BJ (cell line): ENCODE measurements around the gene PPP1R8. TPM values are rescaled to one million over a fixed set of nuclear protein-coding genes. Genes with fewer than 3 reads are reported as not detected.
A peak's percentile ranks its signal among the peaks of the same experiment; 100 is the strongest.

Experiments used
- CTCF ChIA-PET: fragments of 350-600 bp; formaldehyde crosslinking; extraction: SDS; loops from one replicate; lab custom pipeline; 2021; ENCODE audit warnings: antibody characterized with exemption, inconsistent platforms; lab: Yijun Ruan, JAX
- POLR2A ChIA-PET: fragments of 300-600 bp; sonication (Branson Sonifier 250); formaldehyde crosslinking; extraction: SDS; loops from one replicate; lab custom pipeline; 2021; ENCODE audit warnings: antibody characterized with exemption; lab: Charles Lee
- DNase-seq: peaks from one replicate; pipeline ENCODE4 v3.0.0-alpha.2; 2011; ENCODE audit warnings: low read depth
- H3K27me3 ChIP-seq: 2 replicates; pipeline ENCODE4 v1.6.0; 2011; ENCODE audit warnings: low read length; ENCODE audit not compliant: control insufficient read depth, insufficient read depth
- H3K36me3 ChIP-seq: 2 replicates; pipeline ENCODE4 v1.5.1; 2011; ENCODE audit warnings: low read length; ENCODE audit not compliant: control insufficient read depth, insufficient read depth
- H3K4me3 ChIP-seq: 2 replicates; pipeline ENCODE4 v1.5.1; 2011; ENCODE audit warnings: low read depth, mild to moderate bottlenecking, control low read depth, low read length
- polyA plus RNA-seq: library from polyadenylated mRNA; depleted of rRNA; stranded (reverse); fragments of >200 nt; gene quantifications from 2 replicates; pipeline ENCODE4 v1.2.3, GENCODE V29; 2011
- TF ChIP-seq, protein P1 (sequence below): IDR thresholded peaks from 2 replicates; pipeline ENCODE4 v1.5.1; 2011; ENCODE audit warnings: low read depth, mild to moderate bottlenecking, control low read depth, inconsistent platforms, low read length, moderate library complexity; ENCODE audit not compliant: insufficient read depth

PPP1R8 gene
- polyA plus RNA-seq, 1 experiment, result 54.7 TPM

DNA sequence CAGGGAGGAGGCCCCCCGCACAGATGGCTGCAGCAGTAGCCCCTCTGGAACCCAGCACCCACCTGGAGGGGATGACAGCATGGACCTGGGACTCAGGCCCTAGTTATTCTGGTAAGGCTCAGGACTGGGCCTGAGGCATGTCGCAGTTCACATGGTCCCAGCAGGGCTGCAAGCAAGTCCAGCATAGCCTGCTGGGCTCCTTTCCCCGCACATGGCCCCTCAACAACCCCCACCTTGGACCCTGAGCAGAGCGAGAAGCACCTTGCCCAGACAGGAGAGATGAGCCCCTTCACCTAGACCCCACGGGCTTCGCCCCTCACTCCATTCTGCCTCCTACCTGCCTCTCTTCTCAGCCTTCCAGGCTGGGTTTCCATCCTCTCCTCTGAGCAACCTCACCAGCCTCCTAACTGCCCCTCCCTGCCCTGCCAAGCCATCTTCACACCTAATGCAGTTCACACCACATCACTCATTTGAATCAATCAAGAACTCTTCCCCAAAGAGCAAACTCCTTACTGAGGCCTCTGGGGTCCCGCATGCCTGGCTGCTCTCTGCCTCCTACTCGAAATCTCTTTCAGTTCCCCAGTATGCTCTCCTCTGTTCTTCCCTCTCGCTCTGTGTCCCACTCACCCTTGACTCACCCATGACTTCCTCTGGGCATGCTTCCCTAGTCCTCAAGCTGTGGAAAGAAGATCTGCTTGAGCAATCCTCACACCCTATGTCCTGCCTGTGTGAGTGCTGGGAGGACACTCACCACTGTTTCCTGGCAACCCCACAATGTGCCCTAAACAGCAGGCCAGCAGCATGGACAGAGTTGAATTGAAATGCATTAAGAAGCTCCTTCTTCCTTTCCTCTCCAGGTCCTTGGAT lies 32.3 kb downstream of the PPP1R8 start:
- Histone ChIP-seq H3K36me3 (no peaks in the 10 kb centered on the region), H3K27me3 (no peaks in the 10 kb centered on the region), H3K4me3 (no peak overlapping the region)
- POLR2A ChIA-PET, result no interaction called here
- CTCF ChIA-PET, result interaction anchor here (1.0 to 1.2 kb wide), 2 partner anchors 109 to 225 kb away, joined by 3 read pairs; no protein-coding TSS in a partner anchor
- peak; percentile 97 for DNase-seq
- TF ChIP-seq, protein P1, sequence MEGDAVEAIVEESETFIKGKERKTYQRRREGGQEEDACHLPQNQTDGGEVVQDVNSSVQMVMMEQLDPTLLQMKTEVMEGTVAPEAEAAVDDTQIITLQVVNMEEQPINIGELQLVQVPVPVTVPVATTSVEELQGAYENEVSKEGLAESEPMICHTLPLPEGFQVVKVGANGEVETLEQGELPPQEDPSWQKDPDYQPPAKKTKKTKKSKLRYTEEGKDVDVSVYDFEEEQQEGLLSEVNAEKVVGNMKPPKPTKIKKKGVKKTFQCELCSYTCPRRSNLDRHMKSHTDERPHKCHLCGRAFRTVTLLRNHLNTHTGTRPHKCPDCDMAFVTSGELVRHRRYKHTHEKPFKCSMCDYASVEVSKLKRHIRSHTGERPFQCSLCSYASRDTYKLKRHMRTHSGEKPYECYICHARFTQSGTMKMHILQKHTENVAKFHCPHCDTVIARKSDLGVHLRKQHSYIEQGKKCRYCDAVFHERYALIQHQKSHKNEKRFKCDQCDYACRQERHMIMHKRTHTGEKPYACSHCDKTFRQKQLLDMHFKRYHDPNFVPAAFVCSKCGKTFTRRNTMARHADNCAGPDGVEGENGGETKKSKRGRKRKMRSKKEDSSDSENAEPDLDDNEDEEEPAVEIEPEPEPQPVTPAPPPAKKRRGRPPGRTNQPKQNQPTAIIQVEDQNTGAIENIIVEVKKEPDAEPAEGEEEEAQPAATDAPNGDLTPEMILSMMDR, result no peak

DNA sequence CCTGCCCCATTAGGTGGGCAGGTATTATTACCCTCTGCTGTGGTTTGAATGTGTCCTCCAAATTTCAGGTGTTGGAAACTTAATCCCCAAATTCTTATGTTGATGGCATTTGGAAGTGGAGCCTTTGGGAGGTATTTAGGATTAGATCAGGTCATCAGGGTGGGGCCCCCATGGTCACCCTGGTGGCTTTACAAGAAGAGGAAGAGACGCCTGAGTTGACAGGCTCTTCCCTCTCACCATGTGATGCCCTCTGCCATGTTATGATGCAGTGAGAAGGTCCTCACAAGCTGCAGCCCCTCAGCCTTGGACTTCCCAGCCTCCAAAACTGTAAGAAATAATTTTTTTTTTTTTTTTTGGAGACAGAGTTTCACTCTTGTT lies 32.9 kb downstream of the PPP1R8 start:
- Histone ChIP-seq H3K4me3 (no peak overlapping the region), H3K36me3 (no peaks in the 10 kb centered on the region), H3K27me3 (no peaks in the 10 kb centered on the region)
- TF ChIP-seq, protein P1, result no peak
- no peak for DNase-seq
- ChIA-PET POLR2A (interaction anchor here (0.7 kb wide), 1 partner anchor 105 kb away, joined by 10 read pairs; no protein-coding TSS in a partner anchor), CTCF (interaction anchor here (1.0 to 1.2 kb wide), 2 partner anchors 108 to 224 kb away, joined by 3 read pairs; no protein-coding TSS in a partner anchor)

DNA sequence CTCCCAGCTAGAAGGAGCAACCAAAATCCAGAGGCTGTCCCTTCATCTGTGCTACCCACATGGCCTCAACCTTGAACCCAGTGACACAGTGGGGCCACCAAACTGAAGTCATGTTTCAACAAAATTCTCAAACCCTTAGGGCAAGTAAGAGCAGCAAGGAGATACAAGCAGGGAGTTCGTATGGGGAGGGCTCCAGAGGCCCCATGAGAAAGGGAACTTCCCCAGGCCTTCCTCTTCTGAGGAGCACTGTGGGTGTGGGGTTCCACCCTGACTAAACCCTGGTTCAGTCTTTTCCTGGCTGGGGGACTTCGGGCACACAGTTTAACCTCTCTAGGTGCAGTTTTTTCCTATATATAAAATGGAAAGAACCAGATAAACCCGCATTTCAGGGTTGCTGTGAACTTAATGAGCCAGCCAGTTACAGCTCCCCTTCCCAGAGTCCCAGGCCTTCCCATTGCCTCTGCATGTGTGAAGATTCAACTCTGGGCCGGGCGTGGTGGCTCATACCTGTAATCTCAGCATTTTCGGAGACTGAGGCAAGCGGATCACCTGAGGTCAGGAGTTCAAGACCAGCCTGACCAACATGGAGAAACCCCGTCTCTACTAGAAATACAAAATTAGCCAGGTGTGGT lies 33.8 kb downstream of the PPP1R8 start:
- ChIA-PET CTCF (no interaction called here), POLR2A (interaction anchor here (0.7 kb wide), 1 partner anchor 104 kb away, joined by 10 read pairs; no protein-coding TSS in a partner anchor)
- no peak for DNase-seq
- Histone ChIP-seq H3K4me3 (no peak overlapping the region), H3K36me3 (no peaks in the 10 kb centered on the region), H3K27me3 (no peaks in the 10 kb centered on the region)
- TF ChIP-seq, protein P1, result no peak

DNA sequence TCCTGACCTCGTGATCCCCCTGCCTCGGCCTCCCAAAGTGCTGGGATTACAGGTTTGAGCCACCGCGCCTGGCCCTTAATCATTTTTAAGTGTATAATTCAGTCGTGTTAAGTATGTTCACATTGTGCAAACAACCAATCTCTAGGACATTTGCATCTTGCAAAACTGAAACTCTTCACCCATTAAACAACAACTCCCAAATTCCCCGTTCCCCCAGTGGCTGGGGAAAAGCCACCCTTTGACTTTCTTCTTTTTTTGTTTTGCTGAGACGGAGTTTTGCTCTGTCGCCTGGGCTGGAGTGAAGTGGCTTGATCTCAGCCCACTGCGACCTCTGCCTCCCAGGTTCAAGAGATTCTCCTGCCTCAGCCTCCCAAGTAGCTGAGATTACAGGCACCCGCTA lies 35.2 kb downstream of the PPP1R8 start:
- ChIA-PET CTCF (interaction anchor here (1.0 to 1.2 kb wide), 2 partner anchors 32 to 114 kb away, joined by 3 read pairs; no protein-coding TSS in a partner anchor), POLR2A (no interaction called here)
- H3K4me3 ChIP-seq, result no peak overlapping the region
- no peak for DNase-seq
- TF ChIP-seq, protein P1, result no peak
- no peaks in the 10 kb centered on the region for H3K27me3 ChIP-seq
- H3K36me3 ChIP-seq, result no peaks in the 10 kb centered on the region

DNA sequence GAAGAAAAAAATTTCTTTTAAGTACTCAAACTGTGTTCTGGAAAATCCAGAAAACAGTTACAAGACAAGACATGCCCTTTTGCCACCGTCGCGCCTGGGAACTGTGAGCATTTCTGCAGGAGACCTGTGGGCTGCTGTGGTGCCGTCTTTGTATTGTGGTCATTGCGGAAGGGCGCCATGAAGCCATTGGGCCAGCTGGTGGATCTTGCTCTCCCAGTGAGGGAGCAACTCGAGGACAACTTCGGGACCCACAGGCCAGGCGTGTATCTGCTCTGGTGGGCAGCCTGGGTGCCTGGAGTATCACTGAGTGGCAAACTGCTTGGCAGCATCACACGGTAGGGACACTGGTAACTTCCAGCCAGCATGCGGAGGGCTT lies 38.0 kb downstream of the PPP1R8 start:
- POLR2A ChIA-PET, result no interaction called here
- DNase-seq, result no peak
- CTCF ChIA-PET, result no interaction called here
- Histone ChIP-seq H3K27me3 (no peaks in the 10 kb centered on the region), H3K36me3 (no peaks in the 10 kb centered on the region), H3K4me3 (no peak overlapping the region)
- TF ChIP-seq, protein P1, result no peak
